Gastroesophageal sphincter (tissue), 3 donors: ENCODE data around the gene TMOD3.

Source experiments
- POLR2A ChIP-seq, 2 donors: fragments of 450-650 bp; IDR thresholded peaks; one replicate each; pipeline ENCODE4 v1.6.1; 2017; ENCODE audit warnings: antibody characterized with exemption in 2 of 2, mild to moderate bottlenecking in 2 of 2, moderate library complexity in 1 of 2
- TF ChIP-seq, protein P1 (sequence below), 4 experiments: fragments of 200-600 bp in 2 of 4; fragments of 450-650 bp in 2 of 4; sonication (generic) in 1 of 4; IDR thresholded peaks; one replicate each; pipeline ENCODE4 v1.5.1; 2017 to 2019; ENCODE audit warnings: antibody characterized with exemption in 4 of 4, mild to moderate bottlenecking in 2 of 4, moderate library complexity in 2 of 4

GRCh38 chr15:51870774-51871173, 41.3 kb downstream of the TMOD3 start:
- TF ChIP-seq POLR2A (IDR thresholded peaks at IDR 0.05): no peak
- TF ChIP-seq, protein P1, sequence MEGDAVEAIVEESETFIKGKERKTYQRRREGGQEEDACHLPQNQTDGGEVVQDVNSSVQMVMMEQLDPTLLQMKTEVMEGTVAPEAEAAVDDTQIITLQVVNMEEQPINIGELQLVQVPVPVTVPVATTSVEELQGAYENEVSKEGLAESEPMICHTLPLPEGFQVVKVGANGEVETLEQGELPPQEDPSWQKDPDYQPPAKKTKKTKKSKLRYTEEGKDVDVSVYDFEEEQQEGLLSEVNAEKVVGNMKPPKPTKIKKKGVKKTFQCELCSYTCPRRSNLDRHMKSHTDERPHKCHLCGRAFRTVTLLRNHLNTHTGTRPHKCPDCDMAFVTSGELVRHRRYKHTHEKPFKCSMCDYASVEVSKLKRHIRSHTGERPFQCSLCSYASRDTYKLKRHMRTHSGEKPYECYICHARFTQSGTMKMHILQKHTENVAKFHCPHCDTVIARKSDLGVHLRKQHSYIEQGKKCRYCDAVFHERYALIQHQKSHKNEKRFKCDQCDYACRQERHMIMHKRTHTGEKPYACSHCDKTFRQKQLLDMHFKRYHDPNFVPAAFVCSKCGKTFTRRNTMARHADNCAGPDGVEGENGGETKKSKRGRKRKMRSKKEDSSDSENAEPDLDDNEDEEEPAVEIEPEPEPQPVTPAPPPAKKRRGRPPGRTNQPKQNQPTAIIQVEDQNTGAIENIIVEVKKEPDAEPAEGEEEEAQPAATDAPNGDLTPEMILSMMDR (IDR thresholded peaks at IDR 0.05): no peak
